ENCODE measurements around the gene OR10P1.
"Not testable (repeated sequence)": the region's sequence is repeated elsewhere in the genome, so short reads cannot be mapped to it uniquely, and the experiment has no call there.

Gene OR10P1

DNA sequence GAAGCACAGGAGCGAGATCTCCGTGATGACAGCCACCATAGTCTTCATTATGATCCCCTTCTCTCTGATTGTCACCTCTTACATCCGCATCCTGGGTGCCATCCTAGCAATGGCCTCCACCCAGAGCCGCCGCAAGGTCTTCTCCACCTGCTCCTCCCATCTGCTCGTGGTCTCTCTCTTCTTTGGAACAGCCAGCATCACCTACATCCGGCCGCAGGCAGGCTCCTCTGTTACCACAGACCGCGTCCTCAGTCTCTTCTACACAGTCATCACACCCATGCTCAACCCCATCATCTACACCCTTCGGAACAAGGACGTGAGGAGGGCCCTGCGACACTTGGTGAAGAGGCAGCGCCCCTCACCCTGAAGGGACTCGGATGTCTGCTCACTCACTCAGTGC, 775 bp downstream of the OR10P1 start:
- TF ChIP-seq ZNF274 (IDR thresholded peaks at IDR 0.05; ENCODE audit: low read depth, low read length): no peak
- no peak overlapping the region for H3K4me3 ChIP-seq (ENCODE audit: low read length)

DNA sequence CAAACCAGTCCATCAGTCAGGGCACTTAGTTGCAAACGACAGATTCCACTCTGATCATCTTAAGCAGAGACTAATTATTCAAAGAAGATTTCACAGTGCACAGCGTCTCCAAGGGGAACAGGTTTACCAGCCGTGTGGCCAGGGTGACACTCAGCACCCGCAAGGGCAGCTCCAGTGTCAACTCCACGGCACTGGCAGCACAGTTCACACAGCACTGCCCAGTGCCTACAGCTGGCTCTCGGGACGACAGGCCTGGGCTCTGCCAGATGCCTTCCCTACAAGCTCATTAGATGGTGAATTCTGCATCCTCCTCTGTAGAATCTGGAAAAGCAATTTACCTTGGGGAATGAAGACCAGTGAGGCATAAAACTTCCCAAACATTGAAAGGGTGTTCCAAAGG, 4.9 kb downstream of the OR10P1 start:
- TF ChIP-seq ZNF274 (IDR thresholded peaks at IDR 0.05; ENCODE audit: low read depth, low read length): no peak
- H3K4me3 ChIP-seq (ENCODE audit: low read length): no peak overlapping the region

DNA sequence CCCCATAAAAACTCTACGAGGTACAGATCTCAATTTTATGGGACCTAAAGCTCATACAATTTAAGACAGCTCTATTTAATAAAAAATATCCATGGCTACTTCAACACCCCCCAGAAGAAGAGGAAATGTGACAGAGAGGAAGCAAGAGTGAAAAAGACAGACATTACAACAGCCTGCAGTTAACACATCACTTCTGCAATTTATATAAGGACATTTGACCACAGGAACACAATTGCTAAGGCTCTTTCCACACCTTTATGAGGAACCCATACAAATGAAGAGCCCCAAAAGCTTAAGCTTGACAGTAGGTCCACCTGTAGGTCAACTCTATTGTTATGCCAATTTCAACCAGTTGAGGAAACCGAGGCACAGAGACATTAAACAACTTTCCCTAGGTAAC, 5.6 kb downstream of the OR10P1 start:
- no peak overlapping the region for H3K4me3 ChIP-seq (ENCODE audit: low read length)
- TF ChIP-seq ZNF274 (IDR thresholded peaks at IDR 0.05; ENCODE audit: low read depth, low read length): no peak

DNA sequence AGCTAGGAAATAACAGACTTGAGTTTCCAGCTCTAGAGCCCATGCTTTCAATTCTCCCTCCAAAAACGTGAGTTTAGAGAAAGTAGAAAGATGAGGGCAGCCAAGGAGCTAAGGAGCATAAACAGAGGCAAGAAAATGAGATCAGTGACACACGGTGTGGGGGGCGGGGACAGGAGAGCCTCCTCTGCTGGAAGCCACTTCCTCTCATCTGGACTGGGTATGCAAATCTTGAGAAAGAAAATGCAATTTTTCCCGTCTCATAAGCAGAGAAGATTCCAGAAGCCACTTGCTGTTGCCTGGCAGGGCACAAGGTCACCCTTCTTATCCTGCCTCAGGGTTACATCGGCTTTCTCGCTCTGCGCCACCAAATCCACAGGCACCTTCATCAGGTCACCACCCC, 6.0 kb downstream of the OR10P1 start:
- no peak for TF ChIP-seq ZNF274 (IDR thresholded peaks at IDR 0.05; ENCODE audit: low read depth, low read length)
- H3K4me3 ChIP-seq (ENCODE audit: low read length): no peak overlapping the region

DNA sequence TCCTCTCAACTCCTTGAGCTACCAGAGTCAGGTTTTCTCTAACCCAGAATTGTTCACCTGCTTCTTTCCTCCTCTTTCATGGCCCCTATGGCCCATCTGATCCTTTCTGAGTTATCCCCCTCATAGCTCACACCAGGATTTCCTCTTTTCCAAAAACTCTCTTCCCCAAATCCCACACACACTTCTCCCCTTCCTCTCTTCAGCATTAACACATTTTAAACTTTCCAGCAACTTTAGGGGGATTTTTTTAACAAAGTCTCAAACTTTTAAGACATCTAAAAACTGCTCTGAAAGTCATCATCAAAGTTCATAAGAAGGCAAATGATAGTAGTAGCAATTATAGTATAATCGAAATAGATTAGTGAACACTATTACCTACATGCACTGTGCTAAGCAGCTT, 7.9 kb downstream of the OR10P1 start:
- no peak for TF ChIP-seq ZNF274 (IDR thresholded peaks at IDR 0.05; ENCODE audit: low read depth, low read length)
- H3K4me3 ChIP-seq (ENCODE audit: low read length): no peak overlapping the region

DNA sequence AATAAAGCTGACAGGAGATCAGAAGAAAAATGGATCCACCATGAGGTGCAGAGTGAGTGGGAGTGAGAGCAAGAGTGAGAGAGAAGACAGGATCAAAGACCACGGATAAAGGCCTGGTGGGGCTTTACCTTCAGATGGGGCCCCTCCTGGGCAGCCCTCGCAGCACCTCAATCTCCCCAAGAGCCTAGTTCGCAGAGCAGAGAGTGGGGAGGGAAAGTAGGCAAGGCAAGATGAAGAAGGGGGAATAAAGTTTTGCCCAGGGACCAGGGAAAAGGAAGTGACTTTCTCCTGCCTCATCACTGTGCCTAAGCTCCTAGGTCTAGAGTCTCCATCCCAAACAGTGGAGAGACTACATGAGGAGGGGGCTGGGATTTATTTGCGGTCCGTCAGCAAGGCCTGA, 10.3 kb downstream of the OR10P1 start:
- TF ChIP-seq ZNF274 (IDR thresholded peaks at IDR 0.05; ENCODE audit: low read depth, low read length): no peak
- H3K4me3 ChIP-seq (ENCODE audit: low read length): no peak overlapping the region

DNA sequence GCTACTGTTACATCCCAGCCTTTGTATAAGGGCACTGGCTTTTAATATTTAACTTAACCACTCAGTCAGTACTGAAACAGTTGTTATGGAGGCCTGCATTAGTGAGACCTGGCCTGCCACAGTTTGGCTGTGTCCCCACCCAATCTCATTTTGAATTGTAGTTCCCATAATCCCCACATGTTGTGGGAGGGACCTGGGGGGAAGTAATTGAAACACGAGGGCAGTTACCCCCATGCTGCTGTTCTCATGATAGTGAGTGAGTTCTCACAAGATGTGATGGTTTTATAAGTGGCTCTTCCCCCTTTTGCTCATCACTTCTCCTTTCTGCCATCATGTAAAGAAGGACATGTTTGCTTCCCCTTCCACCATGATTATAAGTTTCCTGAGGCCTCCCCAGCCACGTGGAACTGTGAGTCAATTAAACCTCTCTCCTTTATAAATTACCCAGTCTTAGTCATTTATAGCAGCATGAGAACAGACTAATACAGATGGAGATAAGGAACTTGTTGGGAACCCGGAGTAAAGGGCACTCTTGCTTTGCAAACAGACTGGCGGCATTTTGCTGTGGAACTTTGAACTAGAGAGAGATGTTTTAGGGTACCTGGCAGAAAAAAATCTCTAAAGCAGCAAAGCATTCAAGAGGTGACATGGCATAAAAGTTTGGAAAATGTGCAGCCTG, 14.1 kb downstream of the OR10P1 start:
- not testable (repeated sequence) for H3K4me3 ChIP-seq (ENCODE audit: low read length)

DNA sequence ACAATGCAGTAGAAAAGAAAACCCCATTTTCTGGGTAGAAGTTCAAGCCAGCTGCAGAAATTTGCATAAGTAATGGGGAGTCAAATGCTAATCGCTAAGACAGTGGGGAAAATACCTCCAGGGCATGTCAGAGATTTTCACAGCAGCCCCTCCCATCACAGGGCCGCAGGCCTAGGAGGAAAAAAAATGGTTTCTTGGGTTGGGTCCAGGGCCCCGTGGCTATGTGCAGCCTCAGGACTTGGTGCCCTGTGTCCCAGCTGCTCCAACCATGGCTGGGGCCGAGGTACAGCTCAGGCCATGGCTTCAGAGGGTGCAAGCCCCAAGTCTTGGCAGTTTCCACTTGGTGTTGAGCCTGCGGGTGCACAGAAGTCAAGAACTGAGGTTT, 14.6 kb downstream of the OR10P1 start:
- no peak overlapping the region for H3K4me3 ChIP-seq (ENCODE audit: low read length)
- no peak for TF ChIP-seq ZNF274 (IDR thresholded peaks at IDR 0.05; ENCODE audit: low read depth, low read length)

DNA sequence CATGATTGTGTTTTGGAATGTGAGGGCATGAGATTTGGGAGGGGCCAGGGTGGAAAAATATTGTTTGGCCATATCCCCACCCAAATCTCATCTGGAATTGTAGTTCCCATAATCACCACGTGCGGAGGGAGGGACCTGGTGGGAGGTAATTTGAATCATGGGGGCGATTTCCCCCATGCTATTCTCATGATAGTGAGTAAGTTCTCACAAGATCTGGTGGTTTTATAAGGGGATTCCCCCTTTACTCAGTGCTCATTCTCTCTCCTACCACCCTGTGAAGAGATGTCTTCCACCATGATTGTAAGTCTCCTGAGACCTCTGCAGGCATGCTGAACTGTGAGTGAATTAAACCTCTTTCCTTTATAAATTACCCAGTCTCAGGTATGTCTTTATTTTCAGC, 15.7 kb downstream of the OR10P1 start:
- no peak overlapping the region for H3K4me3 ChIP-seq (ENCODE audit: low read length)
- TF ChIP-seq ZNF274 (IDR thresholded peaks at IDR 0.05; ENCODE audit: low read depth, low read length): no peak

DNA sequence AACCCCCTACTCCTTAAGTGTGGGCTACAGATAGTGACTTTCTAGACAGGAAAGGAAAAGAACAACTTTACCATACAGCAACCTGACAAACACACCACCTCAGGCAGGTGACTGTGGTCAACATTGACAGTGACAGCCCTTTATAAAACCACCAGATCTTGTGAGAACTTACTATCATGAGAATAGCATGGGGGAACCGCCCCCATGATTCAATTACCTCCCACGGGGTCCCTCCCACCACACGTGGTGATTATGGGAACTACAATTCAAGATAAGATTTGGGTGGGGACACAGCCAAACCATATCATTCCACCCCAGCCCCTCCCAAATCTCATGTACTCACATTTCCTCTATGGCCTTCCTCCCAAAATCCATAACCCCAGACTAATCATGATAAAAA, 16.3 kb downstream of the OR10P1 start:
- no peak for TF ChIP-seq ZNF274 (IDR thresholded peaks at IDR 0.05; ENCODE audit: low read depth, low read length)

DNA sequence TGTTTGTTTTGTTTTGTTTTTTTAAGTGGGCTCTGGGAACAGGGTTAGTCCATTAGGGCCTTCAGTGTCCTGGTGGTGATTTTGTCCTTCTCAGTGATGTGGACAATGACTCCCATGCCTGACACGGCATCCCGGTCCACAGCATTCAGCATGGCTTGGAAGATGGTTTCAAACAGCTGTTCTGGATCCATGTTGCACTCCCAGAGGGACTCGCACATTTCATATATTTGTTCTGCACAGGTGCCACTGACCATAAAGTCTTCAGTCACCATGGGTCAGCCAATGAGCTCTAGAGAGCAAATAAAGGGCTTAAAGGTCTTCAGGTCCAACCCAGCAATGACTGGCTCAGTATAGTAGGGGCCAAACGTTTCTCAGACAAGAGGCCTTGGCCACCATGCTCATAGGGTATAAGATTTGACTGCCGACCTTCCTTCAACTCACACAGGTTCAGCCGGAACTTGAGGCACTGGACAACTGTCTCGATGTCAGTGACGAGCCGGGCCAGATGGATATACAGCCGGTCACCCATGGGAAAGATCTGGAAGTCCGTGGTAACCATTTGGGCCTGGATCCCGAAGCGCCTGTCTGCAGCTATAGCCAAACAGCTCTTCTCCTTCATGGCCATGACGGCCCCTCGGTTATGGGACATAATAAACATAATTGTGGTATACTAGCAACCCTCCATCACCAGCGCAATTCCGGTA, 18.0 kb downstream of the OR10P1 start:
- H3K4me3 ChIP-seq (ENCODE audit: low read length): no peak overlapping the region
- no peak for TF ChIP-seq ZNF274 (IDR thresholded peaks at IDR 0.05; ENCODE audit: low read depth, low read length)

More for the DNA sequence above, 16.3 kb downstream of the OR10P1 start:
- no peak overlapping the region for H3K4me3 ChIP-seq (ENCODE audit: low read length)

DNA sequence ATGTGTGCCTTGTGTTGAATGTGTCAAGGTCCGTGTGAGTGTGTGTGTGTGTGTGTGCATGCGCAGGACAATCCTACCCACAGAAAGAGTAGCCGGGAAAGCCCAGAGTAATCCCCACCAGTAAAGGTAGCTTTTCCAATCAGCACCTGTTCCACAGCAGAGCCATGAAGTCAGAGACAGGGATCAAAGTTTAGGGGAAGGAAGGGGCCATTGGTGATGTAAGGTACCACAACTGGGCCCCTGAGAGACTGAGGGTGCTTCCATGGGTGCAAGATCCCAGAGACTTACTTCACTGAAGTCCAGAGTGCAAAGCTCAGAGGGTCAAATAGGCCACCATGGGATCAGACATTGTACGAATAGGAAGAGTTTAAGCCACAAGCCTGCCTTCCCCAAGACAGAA, 20.5 kb downstream of the OR10P1 start:
- no peak for TF ChIP-seq ZNF274 (IDR thresholded peaks at IDR 0.05; ENCODE audit: low read depth, low read length)
- no peak overlapping the region for H3K4me3 ChIP-seq (ENCODE audit: low read length)

DNA sequence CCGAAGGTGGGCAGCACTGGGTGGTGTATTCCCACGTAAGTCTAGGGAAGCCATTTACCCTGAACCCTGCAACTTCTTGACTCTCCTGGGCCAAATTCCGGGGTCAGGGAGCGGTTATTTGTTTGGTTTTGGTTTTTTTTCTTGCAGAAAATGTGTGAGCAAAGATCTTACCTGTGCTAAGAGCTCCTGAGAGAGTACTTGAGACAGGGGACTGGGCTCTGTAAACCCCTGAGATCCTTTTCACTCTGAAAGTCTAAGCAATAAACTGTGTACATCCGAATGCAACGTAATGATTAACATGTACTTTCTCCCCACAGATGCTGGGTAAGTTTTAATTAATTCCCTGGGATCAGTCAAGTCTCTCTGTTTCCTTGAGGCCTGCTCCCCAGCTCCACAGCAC, 21.5 kb downstream of the OR10P1 start:
- H3K4me3 ChIP-seq (ENCODE audit: low read length): no peak overlapping the region
- no peak for TF ChIP-seq ZNF274 (IDR thresholded peaks at IDR 0.05; ENCODE audit: low read depth, low read length)

DNA sequence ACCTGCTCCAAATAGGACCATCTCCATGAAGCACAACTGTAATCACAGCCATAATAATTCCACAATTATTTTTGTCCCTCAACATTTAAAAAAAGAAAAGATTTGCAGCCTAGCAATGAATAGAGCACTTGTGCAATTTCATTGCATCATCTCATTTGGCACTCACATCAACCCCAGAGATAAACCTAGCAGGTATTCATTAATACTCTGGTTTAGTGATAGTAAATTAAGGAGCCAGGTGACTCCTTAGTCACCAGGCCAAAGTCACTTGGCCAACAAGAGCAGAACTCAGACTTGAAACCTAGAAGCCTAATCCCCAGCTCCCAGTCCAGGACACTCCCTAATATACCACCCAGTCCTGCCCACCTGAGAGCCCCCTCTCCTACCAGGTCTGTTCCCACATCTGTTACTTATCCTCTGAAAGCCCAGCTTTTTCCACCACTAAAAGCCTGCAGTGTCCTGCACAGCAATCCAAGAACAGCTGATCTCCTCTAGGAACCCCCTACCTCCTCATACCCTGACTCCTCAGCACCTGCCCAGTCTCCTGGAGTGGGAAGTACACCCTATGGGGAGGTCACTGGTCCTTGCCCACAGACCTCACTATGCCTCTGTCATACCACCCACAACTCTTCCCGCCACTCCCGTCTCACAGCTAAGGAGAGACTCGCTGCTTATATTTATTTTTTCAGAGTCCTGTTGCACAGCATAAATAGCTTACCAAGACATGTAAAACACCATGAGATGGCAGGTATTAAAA, 22.1 kb downstream of the OR10P1 start:
- TF ChIP-seq ZNF274 (IDR thresholded peaks at IDR 0.05; ENCODE audit: low read depth, low read length): no peak

More for the DNA sequence above, 22.1 kb downstream of the OR10P1 start:
- no peak overlapping the region for H3K4me3 ChIP-seq (ENCODE audit: low read length)

All from GM08714 (cell line).